ENCODE results near the gene CSHL1.
"Not testable (repeated sequence)": the region's sequence is repeated elsewhere in the genome, so short reads cannot be mapped to it uniquely, and the experiment has no call there.

CSHL1 gene

DNA sequence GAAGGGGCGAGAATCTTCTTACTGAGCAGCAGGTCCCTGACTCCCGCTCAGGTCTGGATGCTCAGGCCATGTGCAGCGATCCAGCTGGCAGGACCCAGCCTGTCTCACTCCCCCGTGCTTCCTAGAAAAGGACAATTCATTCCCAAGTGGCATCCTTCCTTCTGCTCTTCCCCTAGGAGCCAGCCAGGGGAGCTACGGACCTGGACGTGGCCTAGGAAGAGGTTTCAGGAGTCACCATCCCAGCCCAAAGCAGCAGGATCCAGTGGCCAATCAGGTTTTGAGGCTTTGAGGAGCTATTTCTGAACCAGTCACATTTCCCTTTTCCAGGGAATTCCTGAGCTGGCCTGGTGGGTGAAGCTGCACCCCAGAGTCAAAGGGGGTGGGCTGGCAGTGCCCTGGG is 28.8 kb upstream of the CSHL1 start:
- no peak for DNase-seq

GRCh38 chr17:63939401-63939800 is 28.3 kb upstream of the CSHL1 start:
- DNase-seq: no peak

- DNase-seq: no peak
Measured at GRCh38 chr17:63937920-63938319, 26.9 kb upstream of the CSHL1 start.

DNA sequence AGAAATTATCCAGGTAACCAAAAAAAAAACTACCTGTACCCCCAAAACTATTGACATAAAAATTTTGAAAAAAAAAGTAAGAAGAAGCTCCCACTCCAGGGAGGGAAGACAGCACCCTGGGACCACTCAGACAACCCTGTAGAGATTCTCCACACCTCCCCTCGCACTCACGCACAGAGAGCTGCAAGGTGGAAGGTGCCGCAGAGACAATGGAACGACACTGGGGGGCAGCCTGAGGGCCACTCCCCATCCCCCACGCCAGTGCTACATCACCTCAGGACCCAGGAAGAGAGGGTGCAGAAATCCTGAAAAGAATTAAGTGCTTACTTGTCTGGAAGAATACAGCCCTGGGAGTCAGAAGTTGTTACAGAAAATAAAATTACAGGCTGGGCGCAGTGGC is 26.3 kb upstream of the CSHL1 start:
- no peak for DNase-seq

GRCh38 chr17:63934183-63935112 is 23.4 kb upstream of the CSHL1 start:
- DNase-seq: no peak

GRCh38 chr17:63933598-63933997 is 22.5 kb upstream of the CSHL1 start:
- DNase-seq: no peak

DNA sequence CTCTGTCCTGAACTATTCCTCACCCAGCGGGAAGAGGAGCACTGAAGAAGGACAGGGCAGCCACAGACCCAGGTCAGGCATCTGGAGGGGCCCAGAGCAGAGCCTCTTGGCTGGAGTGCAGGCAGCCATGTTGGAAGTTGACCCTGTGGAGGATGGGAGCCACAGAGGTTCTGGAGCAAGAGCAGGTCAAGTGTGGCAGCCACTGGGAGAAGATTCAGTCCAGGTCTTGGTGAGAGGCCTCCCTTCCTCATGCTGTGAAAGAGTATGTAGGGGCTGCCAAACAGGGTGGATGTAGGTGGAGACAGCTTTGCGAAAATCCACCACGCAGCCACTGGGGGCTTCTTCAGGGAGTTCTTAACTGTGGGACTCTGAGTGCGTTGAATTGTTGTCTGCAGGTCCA is 21.7 kb upstream of the CSHL1 start:
- no peak for DNase-seq

DNA sequence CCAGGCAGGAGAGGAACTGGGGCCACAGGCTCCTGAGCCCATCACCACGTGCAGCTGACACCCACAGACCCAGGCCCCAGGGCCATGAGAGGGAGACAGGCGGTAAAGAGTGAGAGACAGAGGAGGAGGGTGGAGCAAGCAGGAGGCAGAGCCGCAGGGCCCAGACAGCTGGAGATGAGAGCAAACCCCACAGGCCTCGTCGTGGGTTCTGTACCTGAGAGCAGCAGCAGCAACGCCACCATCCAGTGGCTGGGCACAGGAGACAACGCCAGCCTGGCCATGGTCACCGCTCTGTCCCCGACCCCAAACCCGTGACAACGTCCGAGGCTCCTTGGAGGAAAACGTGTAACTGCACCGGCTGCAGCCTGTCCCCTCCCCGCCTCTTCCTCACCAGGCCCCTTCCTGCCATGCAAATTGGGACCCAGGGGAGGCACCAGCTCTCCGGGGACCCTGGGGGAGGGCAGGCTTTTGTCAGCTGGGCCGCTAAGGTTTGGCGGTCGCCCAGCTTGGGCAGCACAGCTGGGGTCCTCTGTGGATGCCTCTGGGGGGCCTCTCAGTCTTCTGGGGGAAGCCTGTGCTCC is 21.0 kb upstream of the CSHL1 start, which contains the start of gene CD79B:
Gene CD79B, minus strand, starts transcription at position 351 of the 581 bp plus-strand sequence. Its CDS starts 70 bp downstream, at position 281.
- DNase-seq: peak; percentile 56 to 67

DNA sequence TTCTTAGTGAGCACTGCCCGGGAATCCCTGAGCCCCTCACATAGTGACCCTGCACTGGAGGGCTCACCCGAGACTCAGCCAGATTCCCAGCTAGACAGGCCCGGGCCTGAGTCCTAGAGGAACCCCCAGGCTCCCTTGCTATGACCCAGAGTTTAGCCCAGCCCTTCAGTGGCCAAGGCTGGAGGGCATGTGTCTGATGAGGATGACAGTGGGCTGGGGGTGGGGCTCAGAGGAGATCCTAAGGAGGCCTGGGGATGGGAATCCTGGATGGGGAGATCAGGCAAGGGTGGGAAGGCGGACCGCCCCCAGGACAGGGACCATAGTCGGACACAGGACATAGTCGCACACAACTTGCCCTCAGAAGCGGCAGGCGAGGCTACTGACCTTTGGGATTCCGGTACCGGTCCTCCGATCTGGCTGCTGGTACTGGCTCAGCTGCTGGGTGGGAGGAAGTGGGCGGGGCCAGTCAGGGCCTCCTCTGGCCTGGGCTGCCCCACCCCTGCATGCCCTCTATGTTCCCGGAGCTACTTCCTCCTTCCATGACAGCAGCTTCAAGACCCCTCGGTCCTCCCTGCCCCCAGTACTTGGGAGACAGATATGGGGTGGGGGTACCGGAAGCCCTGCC is 20.0 kb upstream of the CSHL1 start:
- DNase-seq: peak; percentile 62 to 76

GRCh38 chr17:63929860-63930766 is 19.1 kb upstream of the CSHL1 start:
- no peak for DNase-seq

GRCh38 chr17:63928966-63929695 is 18.1 kb upstream of the CSHL1 start:
- DNase-seq: no peak

GRCh38 chr17:63928172-63928666 is 17.2 kb upstream of the CSHL1 start:
- DNase-seq: no peak

DNA sequence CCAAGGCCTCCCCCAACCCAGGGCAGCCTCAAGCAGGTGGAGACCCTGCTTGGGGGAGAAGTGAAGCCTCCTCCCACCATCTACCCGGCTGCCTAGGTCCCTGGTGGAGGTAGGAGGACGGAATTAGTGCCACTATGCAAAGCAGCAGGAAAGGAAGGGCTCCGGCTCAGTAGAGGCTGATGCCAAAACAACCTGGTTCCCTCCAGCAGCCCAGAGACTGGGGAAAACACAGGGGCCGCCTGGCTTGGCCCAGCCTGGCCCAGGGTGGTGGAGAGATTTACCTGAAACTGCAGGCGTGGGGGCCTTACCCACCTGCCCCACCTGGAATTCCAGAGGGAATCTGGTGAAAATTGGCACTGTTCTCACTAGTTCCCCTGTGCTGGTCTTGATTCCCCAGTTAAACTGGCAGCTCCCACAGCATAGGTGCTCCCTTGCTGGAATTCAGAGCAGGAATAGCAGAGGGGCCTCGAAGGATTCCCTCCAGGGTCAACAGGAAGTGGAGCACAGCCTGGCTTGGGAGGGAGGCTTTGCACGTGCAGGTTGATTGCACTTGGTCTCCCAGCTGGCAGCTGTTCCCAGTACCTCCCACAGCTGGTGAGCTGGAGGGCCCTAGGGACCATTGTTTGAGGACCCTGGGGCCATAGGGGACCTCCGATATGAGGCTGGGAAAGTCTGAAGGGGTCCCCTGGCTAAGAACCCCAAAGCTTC is 16.6 kb upstream of the CSHL1 start:
- no peak for DNase-seq

DNA sequence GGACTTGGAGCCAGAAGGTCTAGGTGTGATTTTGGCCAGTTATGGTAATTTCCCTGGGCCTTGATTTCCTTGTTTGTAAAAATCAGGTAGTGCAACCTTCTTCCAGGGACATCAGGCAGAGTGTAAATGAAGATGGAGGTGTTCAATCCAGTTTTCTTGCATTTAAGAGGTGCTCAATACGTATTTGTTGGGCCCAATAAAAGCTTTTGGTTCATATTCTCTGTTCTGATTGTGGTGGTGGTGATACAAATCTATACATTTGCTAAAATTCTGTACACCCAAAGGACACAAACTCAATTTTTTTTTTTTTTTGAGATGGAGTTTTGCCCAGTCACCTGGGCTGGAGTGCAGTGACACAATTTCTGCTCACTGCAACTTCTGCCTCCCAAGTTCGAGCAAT is 15.1 kb upstream of the CSHL1 start:
- no peak for DNase-seq

- DNase-seq: no peak
Measured at GRCh38 chr17:63925615-63926014, 14.6 kb upstream of the CSHL1 start.

DNA sequence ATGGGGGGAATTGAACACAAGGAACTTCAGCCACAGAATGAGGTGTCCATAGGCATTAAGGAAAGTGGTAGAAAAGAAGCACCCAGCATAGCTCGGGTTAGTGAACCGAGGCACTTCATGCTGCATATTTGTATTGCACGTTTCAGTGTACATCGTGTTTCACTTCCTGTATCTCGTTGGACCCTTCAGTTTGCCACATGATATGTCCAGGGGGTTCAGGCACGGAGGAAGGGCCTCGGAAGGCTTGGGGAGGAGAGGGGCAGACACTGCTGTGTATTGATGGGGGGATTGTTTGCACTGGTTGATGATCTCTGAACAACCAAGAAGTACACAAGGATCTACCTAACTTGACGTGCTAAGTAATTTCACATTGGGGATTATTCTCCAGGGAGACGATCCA is 11.3 kb upstream of the CSHL1 start:
- not testable (repeated sequence) for DNase-seq

DNA sequence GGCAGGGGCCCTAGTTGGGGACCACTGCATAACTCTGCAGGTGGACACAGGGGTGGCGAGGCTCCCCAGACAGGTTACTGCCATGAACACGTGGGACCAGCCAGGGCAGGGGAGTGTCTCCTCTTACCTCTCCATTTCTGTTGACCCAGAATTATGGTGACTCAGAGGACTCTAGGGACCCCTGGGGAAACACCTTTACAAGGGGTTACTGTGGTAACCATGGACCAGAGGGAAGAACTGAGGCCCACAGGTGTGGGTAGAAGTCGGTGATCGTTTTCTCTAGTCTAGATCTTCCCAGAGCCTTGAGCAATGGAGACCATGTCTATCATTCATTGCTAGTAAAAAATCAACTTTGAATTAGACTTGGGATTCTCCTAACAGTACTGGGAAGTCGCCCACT is 9.7 kb upstream of the CSHL1 start:
- not testable (repeated sequence) for DNase-seq

- not testable (repeated sequence) for DNase-seq
Measured at GRCh38 chr17:63920050-63920449, 9.0 kb upstream of the CSHL1 start.

- DNase-seq: peak; percentile 80 to 83
Measured at GRCh38 chr17:63919311-63919723, 8.3 kb upstream of the CSHL1 start.

DNA sequence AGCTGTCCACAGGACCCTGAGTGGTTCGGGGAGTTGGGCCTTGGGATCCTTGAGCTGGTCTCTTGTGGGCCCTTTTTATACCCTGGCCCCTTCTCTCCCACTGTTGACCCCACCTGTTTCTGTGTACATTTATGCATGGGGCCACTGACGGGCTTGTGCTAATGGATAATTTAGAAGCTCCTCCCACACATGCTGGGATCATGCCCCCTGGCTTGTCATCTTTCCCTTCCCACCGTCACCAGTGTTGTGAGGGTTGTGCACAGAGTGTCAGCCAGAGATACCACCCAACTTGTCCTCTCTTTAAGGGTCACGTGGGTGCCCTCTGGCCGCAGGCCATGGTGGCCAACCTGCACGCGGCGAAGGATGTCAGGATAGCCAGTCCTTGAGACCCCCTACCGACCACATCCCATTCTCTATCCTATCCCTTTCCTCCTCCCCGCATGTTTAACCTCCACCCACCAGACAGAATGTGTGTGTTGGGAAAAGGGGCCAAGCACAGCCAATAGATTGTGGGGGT is 7.8 kb upstream of the CSHL1 start, which contains the start of gene GH1:
Gene GH1, minus strand, starts transcription at position 51 of the 517 bp plus-strand sequence. CDS start 63 bp downstream, outside the sequence.
- not testable (repeated sequence) for DNase-seq

- DNase-seq: no peak
Measured at GRCh38 chr17:63918305-63918704, 7.2 kb upstream of the CSHL1 start.

All from activated T-cell treated with anti-CD3 and anti-CD28 coated beads, Interleukin-2, amount 50 U/mL, for 48 hours (primary cell).